ENCODE measurements around the gene ALDOC.

DNA sequence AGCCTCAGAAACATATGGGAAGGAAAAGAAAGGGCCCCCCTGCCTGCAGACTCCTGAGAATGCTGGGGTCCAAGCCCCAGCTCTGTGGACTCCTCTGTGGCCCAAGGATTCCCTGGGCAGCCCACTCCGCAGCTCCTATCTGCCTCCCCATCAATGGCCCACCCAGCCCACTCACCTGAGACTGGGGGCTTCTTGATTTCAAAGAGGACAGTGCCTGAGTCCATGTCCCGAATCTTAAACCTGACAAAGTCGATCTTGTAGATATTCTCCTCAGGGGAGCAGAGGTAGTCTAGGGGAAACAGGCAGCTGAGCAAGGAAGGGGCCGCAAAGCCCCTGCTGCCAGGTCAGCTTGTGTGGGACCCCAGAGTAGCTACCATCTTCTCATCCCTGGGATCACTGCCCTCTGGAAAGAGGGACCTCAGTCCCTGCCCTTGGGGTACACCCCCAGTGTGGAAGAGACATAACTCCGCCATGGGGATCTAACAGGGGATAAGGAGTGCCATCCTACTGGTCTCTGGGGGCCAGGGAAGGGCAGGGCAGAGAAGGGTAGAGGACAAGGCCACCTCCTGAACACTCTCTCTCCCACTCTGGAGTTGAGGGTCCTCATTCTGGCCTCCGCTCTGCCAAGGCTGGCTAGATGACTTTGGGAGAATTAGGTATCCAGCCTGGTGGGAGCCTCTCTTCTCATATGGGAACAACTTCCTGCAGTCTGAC lies 28.1 kb downstream of the ALDOC start:
- TF ChIP-seq, protein P1, sequence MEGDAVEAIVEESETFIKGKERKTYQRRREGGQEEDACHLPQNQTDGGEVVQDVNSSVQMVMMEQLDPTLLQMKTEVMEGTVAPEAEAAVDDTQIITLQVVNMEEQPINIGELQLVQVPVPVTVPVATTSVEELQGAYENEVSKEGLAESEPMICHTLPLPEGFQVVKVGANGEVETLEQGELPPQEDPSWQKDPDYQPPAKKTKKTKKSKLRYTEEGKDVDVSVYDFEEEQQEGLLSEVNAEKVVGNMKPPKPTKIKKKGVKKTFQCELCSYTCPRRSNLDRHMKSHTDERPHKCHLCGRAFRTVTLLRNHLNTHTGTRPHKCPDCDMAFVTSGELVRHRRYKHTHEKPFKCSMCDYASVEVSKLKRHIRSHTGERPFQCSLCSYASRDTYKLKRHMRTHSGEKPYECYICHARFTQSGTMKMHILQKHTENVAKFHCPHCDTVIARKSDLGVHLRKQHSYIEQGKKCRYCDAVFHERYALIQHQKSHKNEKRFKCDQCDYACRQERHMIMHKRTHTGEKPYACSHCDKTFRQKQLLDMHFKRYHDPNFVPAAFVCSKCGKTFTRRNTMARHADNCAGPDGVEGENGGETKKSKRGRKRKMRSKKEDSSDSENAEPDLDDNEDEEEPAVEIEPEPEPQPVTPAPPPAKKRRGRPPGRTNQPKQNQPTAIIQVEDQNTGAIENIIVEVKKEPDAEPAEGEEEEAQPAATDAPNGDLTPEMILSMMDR (conservative IDR thresholded peaks at IDR 0.05 in 1 of 2, IDR thresholded peaks at IDR 0.05 in 1 of 2; ENCODE audit: low read depth in 1 of 2, low read length in 2 of 2) = no peak
- TF ChIP-seq EZH2 (IDR thresholded peaks at IDR 0.05; ENCODE audit: low read length, missing control alignments) = no peak

Measured in fibroblast of lung (primary cell).